NCI-H2081 (cell line): ENCODE results near the gene CBFA2T2.
"Not testable (repeated sequence)": the region's sequence is repeated elsewhere in the genome, so short reads cannot be mapped to it uniquely, and the experiment has no call there.

Experiments
- DNase-seq, 2 experiments: peaks; one replicate each; lab custom pipeline; 2025; lab: John Stamatoyannopoulos, UW

Gene CBFA2T2

GRCh38 chr20:33470866-33471265, 19.0 kb upstream of the CBFA2T2 start:
- no peak for DNase-seq

GRCh38 chr20:33472868-33473435, 16.9 kb upstream of the CBFA2T2 start:
- no peak for DNase-seq

- DNase-seq: no peak
These were observed 15.6 kb upstream of the CBFA2T2 start for GRCh38 chr20:33474097-33474873.

GRCh38 chr20:33474963-33475362, 14.9 kb upstream of the CBFA2T2 start:
- DNase-seq: peak in 1 of 2 experiments; percentile 67

- peak; percentile 42 to 82 for DNase-seq
These were observed 14.3 kb upstream of the CBFA2T2 start for GRCh38 chr20:33475381-33476152.

GRCh38 chr20:33477386-33478234, 12.3 kb upstream of the CBFA2T2 start:
- DNase-seq: peak; percentile 96 to 99

- no peak for DNase-seq
These were observed 9.8 kb upstream of the CBFA2T2 start for GRCh38 chr20:33480048-33480447.

GRCh38 chr20:33481431-33481941, 8.4 kb upstream of the CBFA2T2 start:
- no peak for DNase-seq

GRCh38 chr20:33482581-33482980, 7.3 kb upstream of the CBFA2T2 start:
- peak in 1 of 2 experiments; percentile 28 for DNase-seq

GRCh38 chr20:33483186-33483585, 6.7 kb upstream of the CBFA2T2 start:
- DNase-seq: not testable (repeated sequence)

- no peak for DNase-seq
These were observed 1.7 kb upstream of the CBFA2T2 start for GRCh38 chr20:33488201-33488600.

GRCh38 chr20:33488661-33489494, 1.0 kb upstream of the CBFA2T2 start:
- DNase-seq: not testable (repeated sequence)

- peak; percentile 97 for DNase-seq
These were observed 337 bp upstream of the CBFA2T2 start for GRCh38 chr20:33489495-33490022.

- DNase-seq: peak in 1 of 2 experiments; percentile 14
These were observed 1.2 kb downstream of the CBFA2T2 start for GRCh38 chr20:33490934-33491656.

GRCh38 chr20:33493076-33493766, 3.3 kb downstream of the CBFA2T2 start:
- no peak for DNase-seq

- DNase-seq: not testable (repeated sequence)
These were observed 6.9 kb downstream of the CBFA2T2 start for GRCh38 chr20:33496776-33497175.

GRCh38 chr20:33499355-33499754, 9.5 kb downstream of the CBFA2T2 start:
- no peak for DNase-seq

- no peak for DNase-seq
These were observed 11.1 kb downstream of the CBFA2T2 start for GRCh38 chr20:33501000-33501399.

GRCh38 chr20:33503564-33503963, 13.7 kb downstream of the CBFA2T2 start:
- DNase-seq: no peak
